AG10803 (cell line): ENCODE measurements around the gene BCR.

Source experiments
- DNase-seq: peaks from one replicate; pipeline ENCODE4 v3.0.0; 2010; ENCODE audit warnings: low read depth
- H3K4me3 ChIP-seq: 2 replicates; pipeline ENCODE4 v1.5.1; 2011; ENCODE audit warnings: mild to moderate bottlenecking, low read length, control low read depth
- CTCF ChIP-seq: conservative IDR thresholded peaks from 2 replicates; pipeline ENCODE4 v1.5.1; 2011; ENCODE audit warnings: mild to moderate bottlenecking, low read length, control low read depth, inconsistent platforms

Gene BCR

GRCh38 chr22:23259916-23260644, 79.8 kb downstream of the BCR start:
- no peak for TF ChIP-seq CTCF
- H3K4me3 ChIP-seq: no peak overlapping the region
- no peak for DNase-seq

GRCh38 chr22:23260645-23261581, 80.6 kb downstream of the BCR start:
- DNase-seq: no peak
- TF ChIP-seq CTCF: no peak
- no peak overlapping the region for H3K4me3 ChIP-seq

- no peak for DNase-seq
- H3K4me3 ChIP-seq: no peak overlapping the region
- TF ChIP-seq CTCF: no peak
Observed at GRCh38 chr22:23261900-23262450, 81.7 kb downstream of the BCR start.

- TF ChIP-seq CTCF: no peak
- no peak overlapping the region for H3K4me3 ChIP-seq
- no peak for DNase-seq
Observed at GRCh38 chr22:23262518-23263332, 82.4 kb downstream of the BCR start.

- no peak overlapping the region for H3K4me3 ChIP-seq
- no peak for TF ChIP-seq CTCF
Observed at GRCh38 chr22:23263651-23264555, 83.6 kb downstream of the BCR start.

More at GRCh38 chr22:23263651-23264555, 83.6 kb downstream of the BCR start:
- no peak for DNase-seq
